ENCODE data around the gene ZNF219. TPM values are rescaled to one million over a fixed set of nuclear protein-coding genes. Genes with fewer than 3 reads are reported as not detected.

Gene ZNF219
- total and polyA plus RNA-seq, 8 donors = 13.5 to 23.6 (median 17.0) TPM

DNA sequence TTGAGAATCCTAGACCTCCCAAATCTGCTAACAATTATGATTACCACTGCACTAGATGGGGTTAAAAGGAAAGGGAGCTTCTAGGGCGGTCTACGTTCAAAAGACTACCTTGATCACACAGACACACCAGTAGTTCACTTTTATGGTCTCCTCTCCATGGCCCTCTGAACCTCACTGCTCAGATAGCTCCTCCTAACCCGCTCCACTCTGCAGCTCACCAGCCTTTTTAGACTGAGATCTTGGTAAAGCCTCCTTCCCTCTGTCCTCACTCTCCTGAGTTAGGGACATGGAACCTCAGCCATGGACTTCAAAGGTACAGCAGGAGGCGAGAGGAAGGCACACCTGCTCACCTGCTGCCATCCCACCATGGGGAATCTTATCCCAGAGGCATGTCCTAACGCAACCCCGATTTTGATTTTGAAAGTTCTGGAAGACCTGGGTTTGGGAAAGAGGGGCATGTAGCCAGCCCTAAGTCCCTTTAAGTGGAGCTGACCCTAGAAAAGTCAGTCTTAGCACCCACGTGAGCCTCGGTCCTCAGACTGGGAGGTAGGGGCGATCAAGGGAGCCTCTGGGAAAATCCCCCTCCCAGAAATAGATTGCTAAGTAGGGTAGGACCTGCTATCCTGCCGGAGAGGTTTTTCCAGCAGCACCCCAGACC is 1.3 kb downstream of the ZNF219 start:
- TF ChIP-seq, protein P1, sequence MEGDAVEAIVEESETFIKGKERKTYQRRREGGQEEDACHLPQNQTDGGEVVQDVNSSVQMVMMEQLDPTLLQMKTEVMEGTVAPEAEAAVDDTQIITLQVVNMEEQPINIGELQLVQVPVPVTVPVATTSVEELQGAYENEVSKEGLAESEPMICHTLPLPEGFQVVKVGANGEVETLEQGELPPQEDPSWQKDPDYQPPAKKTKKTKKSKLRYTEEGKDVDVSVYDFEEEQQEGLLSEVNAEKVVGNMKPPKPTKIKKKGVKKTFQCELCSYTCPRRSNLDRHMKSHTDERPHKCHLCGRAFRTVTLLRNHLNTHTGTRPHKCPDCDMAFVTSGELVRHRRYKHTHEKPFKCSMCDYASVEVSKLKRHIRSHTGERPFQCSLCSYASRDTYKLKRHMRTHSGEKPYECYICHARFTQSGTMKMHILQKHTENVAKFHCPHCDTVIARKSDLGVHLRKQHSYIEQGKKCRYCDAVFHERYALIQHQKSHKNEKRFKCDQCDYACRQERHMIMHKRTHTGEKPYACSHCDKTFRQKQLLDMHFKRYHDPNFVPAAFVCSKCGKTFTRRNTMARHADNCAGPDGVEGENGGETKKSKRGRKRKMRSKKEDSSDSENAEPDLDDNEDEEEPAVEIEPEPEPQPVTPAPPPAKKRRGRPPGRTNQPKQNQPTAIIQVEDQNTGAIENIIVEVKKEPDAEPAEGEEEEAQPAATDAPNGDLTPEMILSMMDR (IDR thresholded peaks at IDR 0.05) = no peak
- ATAC-seq (peak; percentile 0 to 25 (median 4)), FAIRE-seq (no peak), DNase-seq (no peak)
- intact Hi-C loops (cut with DNase I) = no loop called here
- peak overlapping the region; percentile 61 to 84 (median 79) for H3K27ac ChIP-seq
- no peaks in the 10 kb centered on the region for H3K9me3 ChIP-seq
- 23 to 25% methylated on average over 10 of the region's 10 CpGs for WGBS, 2 donors
- peaks cover 0 to 7% (median 0%) of the 10 kb centered on the region in 3 donors for H3K36me3 ChIP-seq
- H3K4me1 ChIP-seq = peaks cover 0 to 12% (median 12%) of the 10 kb centered on the region in 3 donors
- peak overlapping the region in 2 of 4 donors; percentile 53 to 59 for H3K4me3 ChIP-seq
- no peaks in the 10 kb centered on the region for H3K27me3 ChIP-seq

DNA sequence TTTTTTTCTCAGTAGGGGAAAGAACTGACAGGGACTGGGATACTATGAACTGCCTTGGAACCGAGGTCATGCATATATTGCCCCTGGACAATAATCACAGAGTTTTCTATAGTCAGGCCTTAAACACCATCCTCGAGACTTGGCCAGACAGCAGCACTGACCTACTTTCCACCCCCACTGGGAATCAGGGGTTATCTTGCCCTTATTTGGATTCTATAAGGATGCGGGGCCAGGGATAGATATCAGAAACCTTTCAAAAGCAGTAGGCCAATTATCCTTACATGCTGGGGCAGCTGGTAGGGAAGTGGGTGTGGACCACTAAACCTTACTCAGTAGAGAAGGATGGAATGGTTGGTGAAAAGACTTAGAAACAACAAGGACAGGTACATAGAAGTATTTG is 2.0 kb downstream of the ZNF219 start:
- ATAC-seq = no peak
- Histone ChIP-seq H3K4me1 (peaks cover 0 to 12% (median 12%) of the 10 kb centered on the region in 3 donors), H3K27me3 (no peaks in the 10 kb centered on the region)

DNA sequence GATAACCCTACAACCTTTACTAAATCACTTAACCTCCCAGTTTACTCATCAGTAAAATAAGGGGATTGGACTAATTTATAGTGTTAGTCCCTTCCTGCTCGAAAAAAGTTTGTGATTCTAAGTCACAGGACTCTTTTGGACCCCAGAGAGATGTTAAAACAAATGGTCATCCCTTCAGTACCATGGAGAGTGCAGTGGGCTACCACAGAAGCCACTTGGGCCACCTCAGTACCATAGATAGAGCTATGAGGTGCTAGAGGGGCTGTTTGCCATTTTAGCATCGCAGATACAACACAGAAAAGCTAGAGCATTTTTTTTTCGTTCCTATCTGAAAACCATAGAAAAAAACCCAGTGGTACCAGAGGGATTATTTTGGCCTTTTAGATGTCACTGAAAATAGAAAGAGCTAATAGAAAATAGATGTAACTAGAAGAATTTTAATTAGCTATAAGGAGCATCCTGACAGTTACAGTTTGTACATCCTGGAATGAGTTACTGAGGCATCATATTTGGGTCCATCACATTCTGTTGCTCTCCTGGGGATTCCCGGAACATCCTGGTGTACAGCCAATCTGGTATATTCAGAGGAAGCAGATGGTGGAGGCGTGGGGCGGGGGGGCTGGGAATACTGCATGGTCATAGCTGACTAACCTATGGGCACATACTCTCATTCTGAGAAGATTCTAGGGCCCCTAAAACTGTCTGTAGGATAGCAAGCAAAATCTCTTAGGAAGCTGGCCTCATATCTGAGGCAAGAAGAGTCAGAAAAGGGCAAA is 2.8 kb downstream of the ZNF219 start:
- 68 to 70% methylated on average over 6 of the region's 6 CpGs for WGBS, 2 donors
- intact Hi-C loops (cut with DNase I) = no loop called here
- Histone ChIP-seq H3K9me3 (no peaks in the 10 kb centered on the region), H3K36me3 (peaks cover 0 to 17% (median 0%) of the 10 kb centered on the region in 3 donors), H3K27ac (no peak overlapping the region), H3K4me1 (peaks cover 0 to 12% (median 12%) of the 10 kb centered on the region in 3 donors), H3K4me3 (no peak overlapping the region), H3K27me3 (no peaks in the 10 kb centered on the region)
- FAIRE-seq (no peak), DNase-seq (no peak), ATAC-seq (no peak)
- TF ChIP-seq, protein P1 (IDR thresholded peaks at IDR 0.05) = no peak

More for the DNA sequence above, 2.0 kb downstream of the ZNF219 start:
- Histone ChIP-seq H3K27ac (peak overlapping the region in 1 of 4 donors; percentile 84), H3K9me3 (no peaks in the 10 kb centered on the region), H3K36me3 (peaks cover 0 to 11% (median 0%) of the 10 kb centered on the region in 3 donors), H3K4me3 (no peak overlapping the region)
- no peak for DNase-seq
- TF ChIP-seq, protein P1 (IDR thresholded peaks at IDR 0.05) = no peak
- intact Hi-C loops (cut with DNase I) = no loop called here
- 64 to 65% methylated on average over 3 of the region's 3 CpGs for WGBS, 2 donors
- FAIRE-seq = no peak

DNA sequence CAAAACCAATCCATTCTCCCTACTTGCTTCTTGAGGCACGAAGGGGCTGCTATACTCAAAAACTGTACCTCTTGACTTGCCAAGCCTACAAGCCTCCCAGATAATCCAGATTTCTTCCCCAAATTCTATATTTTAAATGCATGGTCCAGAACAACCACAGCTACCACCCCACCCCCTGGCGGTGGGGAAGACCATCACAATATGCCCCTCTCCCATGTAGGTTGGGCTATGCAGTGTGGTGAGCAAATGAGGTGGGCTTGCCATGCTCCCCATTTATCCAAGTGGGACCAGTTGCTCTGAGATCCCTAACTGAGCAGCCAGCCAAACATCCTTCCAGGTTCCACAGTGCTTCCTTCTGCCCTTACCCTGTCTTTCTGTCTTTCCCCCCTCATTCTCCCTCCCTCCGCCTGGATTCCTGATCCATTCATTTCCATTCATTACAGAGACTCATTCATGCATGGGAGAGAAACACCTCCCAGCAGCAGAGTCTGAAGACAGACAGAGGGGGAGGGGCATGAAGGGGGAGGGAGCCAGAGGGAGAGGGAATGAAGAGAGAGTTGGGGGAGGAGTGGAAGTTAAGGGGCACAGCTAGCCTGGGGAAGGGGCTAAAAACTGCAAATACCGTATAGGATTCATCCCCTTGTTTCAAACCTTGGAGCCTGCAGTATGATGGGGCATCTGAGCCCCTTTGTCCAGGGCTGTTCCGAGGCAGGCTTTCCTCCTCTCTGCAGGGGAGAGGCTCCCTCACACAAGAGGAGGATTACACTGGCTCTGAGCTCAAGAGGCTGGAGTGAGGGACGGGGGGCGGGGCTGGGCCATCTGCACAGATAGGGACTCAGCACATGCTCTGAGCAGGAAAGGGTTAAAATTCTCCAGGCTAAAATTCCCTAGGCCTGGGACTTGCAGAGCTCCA is 4.4 kb downstream of the ZNF219 start:
- 65 to 74% methylated on average over 7 of the region's 7 CpGs for WGBS, 2 donors
- H3K4me3 ChIP-seq = no peak overlapping the region
- no peaks in the 10 kb centered on the region for H3K27me3 ChIP-seq
- intact Hi-C loops (cut with DNase I) = loop anchor here in 2 of 3 donors (5.0 kb wide), 2 partner anchors 72 to 77 kb away; no protein-coding TSS in a partner anchor
- FAIRE-seq (no peak), DNase-seq (no peak), ATAC-seq (no peak)
- peaks cover 0 to 4% (median under 1%) of the 10 kb centered on the region in 3 donors for H3K4me1 ChIP-seq
- peaks cover 0 to 27% (median 0%) of the 10 kb centered on the region in 3 donors for H3K36me3 ChIP-seq
- H3K27ac ChIP-seq = no peak overlapping the region
- no peaks in the 10 kb centered on the region for H3K9me3 ChIP-seq
- TF ChIP-seq, protein P1 (IDR thresholded peaks at IDR 0.05) = no peak
